Fibroblast of skin of right quadriceps (primary cell): ENCODE results near the gene GLYR1.

Experiments used
- DNase-seq: peaks from one replicate; pipeline ENCODE4 v3.0.0-alpha.2; 2013

The GLYR1 gene

GRCh38 chr16:4846503-4846900 lies 586 bp downstream of the GLYR1 start:
- DNase-seq, result peak; percentile 22

GRCh38 chr16:4840984-4841383 lies 6.1 kb downstream of the GLYR1 start:
- DNase-seq, result no peak

GRCh38 chr16:4839942-4840341 lies 7.1 kb downstream of the GLYR1 start:
- no peak for DNase-seq

DNA sequence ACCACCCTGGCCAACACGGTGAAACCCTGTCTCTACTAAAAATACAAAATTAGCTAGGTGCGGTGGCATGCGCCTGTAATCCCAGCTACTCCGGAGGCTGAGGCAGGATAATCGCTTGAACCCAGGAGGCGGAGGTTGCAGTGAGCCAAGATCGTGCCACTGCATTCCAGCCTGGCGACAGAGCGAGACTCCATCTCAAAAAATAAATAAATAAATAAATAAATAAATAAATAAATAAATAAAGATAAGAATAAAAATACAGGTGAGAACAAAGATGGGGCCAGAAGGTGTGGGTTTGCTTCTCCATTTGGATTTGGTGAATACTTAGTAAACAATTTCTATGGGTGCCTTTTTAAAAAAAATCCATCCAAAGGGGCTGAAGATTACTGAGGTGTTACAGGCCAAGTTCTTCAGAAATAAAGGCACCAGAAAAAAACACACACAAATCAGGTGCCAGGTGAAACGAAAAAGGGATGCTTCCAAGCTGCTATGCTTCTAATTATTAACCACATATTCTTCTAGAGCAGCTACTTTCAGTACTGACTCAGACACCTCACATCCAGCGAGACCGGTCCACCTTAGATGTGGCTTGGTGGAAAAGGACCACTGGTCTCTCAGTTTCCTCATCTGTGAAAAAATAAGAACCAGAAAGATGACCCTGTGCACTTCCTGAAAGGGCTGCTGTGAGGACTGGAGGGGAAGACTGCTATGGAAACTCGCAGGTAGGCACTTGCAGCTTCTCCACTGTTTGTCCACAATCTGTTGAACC lies 9.2 kb downstream of the GLYR1 start:
- no peak for DNase-seq

DNA sequence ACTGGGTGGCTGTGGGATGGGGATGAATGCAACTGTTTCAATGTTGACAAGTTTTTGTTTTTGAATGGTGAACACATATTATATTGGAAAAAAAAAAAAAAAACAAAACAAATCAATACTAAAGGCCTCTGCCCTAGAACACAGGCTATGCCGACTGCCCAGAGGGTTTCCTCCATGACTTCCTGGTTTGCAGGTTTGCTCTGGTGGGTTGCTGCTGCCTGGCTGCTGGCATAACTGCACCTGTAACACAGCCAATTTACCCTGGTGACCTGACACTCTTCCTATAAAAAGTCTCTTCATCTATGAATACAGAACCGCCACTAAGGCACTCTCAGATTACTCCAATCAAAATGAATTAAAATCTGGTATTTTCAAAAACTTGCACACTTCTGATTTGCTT lies 10.4 kb downstream of the GLYR1 start:
- DNase-seq, result no peak

- no peak for DNase-seq
These were observed 13.5 kb downstream of the GLYR1 start for GRCh38 chr16:4833584-4833983.

- no peak for DNase-seq
These were observed 14.3 kb downstream of the GLYR1 start for GRCh38 chr16:4832698-4833343.

GRCh38 chr16:4831616-4832015 lies 15.5 kb downstream of the GLYR1 start:
- DNase-seq, result no peak

DNA sequence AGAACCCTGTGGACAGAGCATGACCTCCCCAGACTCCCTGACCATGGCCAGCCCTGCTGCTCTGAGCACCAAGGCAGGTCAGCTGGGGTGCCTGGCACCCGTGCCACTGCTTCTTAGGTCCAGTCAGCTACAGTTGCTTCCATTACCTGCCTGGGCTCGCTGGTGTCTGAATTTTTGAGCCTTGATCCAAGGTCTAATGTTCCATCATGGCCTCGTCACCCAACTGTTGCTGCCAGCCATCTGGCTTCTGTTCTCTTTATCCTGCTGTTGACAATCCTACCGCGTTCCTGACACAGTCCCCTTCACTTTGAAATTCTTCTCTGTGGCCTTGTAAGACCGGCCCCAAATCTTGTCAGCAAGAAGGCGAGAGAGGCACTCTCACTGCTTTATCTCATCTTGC lies 16.7 kb downstream of the GLYR1 start:
- no peak for DNase-seq

DNA sequence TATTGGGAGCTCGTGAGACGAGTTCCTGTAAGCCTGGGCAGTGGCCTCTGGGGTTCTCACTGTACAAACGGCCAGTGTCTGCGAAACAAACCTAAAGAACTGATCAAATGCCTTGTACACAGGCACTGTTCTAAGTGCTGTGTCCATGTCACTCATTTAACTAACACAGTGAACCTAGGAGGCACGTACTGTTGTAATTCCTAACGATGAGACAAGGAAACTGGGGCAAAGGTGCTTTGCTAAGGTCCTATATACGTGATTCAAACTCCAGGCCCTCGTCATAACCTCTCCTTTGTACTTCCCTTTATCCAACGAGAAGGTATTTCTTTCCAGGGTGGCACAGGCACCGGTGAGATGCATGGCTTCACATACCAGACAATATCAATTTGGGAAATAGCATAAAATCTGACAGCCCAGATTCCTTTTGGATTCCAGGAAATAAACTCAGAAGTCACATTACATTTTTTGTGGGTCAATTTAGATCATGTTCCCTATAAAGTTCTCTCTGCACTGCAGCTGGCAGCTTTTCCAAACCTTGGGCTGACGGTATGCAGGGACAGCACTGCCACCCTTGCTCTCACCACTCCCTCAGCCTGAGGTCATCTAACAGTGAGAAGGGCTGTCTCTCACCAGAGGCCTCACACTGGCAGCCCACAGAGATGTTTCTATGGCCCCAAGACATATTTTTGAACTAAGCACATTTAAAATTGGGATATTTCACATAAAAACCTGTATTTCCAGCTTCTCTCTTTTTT lies 18.3 kb downstream of the GLYR1 start:
- no peak for DNase-seq

DNA sequence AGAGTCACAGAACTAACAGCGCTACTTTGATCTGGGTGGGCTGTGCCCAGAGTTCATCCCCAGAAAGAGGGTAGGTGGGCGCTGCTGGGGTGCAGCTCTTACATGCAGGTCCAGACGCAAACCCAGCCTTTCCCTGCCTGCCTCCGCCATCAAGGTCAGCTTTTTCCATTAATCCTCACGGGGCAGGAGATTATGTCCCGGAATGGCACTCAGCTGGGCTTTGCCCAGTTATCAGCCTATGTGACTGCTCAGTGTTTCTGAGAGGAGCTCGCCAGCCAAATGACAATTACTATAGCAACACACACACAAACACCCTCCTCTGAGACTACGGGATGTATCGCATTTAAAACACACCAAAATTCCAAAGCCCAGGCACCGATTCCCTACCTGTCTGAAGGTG lies 20.1 kb downstream of the GLYR1 start:
- no peak for DNase-seq

DNA sequence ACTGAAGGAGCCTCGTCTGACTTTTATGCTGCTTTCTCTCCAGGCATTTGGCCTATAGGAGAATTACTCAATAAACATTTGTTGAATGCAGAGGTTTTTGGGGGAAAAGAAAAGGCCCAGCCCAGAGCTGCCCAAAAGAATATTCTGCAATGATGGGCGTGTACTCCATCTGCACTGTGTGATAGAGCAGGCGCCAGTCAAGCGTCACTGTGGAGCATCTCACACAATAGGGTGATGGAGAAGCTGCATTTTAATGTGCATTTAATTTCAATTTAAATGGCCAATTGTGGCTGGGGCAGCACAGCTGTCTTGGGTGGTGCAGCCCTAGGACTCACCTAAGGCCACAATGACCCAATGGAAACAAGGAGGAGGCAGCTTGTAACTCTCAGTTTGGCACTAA lies 20.6 kb downstream of the GLYR1 start:
- DNase-seq, result no peak

DNA sequence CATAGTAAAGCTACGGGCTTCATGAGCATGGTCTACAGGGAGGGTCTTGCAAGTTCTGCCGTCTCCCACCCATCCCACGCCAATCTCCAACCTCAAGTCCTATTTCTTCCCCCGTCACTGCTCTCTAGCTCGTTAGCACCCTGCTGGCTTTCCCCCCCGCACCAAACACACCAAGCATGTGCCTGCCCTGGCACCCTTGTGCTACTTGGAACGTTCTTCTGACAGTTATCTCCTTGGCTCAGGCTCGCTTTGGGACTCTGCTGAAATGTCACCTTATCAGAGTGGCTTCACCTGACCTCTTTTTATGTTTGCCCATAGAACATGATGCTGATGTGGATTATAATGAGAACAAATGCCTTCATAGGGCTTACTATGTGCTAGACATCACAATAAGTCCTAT lies 21.9 kb downstream of the GLYR1 start:
- DNase-seq, result no peak

DNA sequence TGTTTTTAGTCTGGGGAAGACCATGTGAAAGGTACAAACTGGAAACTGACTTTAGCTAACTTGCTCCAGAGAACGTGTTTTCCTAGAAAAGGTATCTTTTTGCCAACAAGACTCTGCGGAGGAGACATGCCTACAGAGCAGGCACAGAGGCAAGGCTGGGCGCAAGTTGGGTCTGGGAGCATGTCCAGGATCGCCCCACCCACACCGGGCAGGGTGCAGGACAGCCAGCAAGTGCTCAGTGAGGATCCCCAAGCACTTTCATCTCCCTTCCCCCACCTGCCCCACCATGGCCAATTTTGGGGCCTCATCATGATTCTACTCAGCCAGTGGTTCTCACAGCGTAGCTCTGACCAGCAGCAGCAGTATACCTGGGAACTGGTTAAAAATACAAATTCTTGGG lies 26.4 kb downstream of the GLYR1 start:
- DNase-seq, result no peak

GRCh38 chr16:4814542-4815173 lies 32.4 kb downstream of the GLYR1 start:
- DNase-seq, result no peak

GRCh38 chr16:4814046-4814445 lies 33.0 kb downstream of the GLYR1 start:
- DNase-seq, result no peak

- no peak for DNase-seq
These were observed 33.7 kb downstream of the GLYR1 start for GRCh38 chr16:4813251-4814003.

- DNase-seq, result no peak
These were observed 35.3 kb downstream of the GLYR1 start for GRCh38 chr16:4811773-4812172.

GRCh38 chr16:4811242-4811641 lies 35.8 kb downstream of the GLYR1 start:
- no peak for DNase-seq

DNA sequence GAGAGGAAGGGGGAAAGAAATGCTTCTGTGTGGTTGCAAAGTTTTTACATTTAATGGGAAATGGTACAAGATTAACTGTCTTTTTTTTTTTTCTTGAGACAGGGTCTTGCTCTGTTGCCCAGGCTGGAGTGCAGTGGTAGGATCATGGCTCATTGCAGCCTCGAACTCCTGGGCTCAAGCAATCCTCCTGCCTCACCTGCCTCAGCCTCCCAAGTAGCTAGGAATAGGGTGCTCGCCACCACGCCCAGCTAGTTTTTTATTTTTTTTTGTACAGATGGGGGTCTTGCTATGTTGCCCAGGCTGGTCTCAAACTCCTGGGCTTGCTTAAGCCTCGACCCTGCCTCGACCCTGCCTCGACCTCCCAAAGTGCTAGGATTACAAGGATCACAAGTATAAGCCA lies 40.8 kb downstream of the GLYR1 start:
- no peak for DNase-seq

DNA sequence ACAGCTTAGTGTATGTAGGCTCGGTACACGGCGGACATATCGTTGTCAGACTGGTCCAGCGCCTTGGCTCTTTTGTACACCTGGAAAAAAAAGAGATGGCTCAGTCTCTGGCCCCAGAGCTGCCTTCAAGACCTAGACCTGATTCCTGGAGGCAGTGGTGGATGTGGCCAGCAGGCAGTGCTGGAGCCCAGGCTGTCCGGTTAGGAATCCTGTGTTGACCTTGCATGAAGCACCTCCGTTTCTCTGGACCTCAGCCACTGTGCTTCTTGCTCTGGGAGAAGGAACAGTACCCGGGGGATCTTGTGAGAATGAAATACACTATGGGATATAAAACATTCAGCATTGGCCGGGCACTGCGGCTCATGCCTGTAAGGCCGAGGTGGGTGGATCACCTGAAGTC lies 41.9 kb downstream of the GLYR1 start:
- no peak for DNase-seq

DNA sequence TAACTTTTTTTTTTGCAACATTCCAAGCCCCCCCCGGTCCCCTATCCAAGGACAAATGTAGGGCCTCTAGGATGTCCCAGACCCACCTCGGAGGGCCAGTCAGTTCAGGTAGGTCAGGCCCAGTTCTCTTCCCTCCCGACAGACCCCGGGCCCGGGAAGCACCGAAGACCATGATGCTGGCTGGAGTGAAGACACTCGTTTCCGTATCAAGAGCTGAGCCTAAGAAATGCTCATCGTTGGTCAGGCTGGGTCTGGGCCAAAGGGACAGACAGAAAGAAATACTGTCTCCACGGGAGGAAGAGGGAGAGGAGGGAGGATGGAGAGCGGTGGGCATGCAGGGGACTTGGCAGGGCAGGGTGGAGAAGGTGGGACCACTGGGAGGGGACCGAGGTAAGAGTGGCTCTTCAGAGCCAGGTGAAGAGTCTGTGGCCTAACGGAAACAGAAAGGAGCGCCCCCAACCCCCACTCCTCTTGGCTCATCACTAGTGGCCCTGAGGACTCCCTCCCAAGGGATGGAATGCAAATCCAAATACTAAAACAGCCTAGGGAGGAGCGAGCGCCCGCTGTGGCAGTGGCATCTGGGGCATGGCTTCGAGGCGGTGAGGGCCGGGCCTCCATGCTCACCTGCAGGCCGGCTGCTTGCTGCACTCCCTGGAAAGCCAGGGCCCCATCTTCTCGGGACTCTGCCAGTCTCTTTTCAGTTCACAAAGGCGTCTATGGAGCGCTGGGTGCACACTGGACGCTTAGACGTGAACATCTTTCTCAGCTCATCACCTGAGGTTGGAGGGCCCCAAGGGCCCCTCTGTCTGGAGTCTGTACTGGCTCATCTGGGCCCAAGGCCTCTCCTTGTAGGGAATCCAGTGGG lies 43.0 kb downstream of the GLYR1 start:
- DNase-seq, result no peak
